ENCODE results near the gene SGCD. TPM values are rescaled to one million over a fixed set of nuclear protein-coding genes. Genes with fewer than 3 reads are reported as not detected.

Gene SGCD
- total and polyA plus RNA-seq, 2 of the 4 experiments (the other 2 are of a cell fraction): 5.8 to 10.6 TPM

DNA sequence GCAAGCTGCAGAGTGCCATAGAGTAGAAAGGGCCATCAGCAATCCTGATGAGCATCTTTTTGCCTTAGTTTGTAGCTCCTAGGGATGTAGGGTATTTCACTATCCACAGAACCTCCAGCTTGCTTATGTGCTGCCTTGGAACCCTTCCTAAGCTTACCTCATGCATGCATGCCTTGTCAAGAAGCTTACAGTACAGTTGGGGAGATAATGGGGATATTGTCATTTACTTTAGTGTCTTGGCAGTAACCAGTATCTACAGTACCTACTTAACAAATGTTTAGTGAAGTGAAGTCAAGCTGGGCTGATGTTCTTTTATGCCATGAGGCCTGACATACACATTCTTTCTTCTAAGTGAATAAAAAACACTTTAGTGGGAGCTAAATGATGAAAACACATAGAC lies 358.5 kb downstream of the SGCD start:
- ATAC-seq (ENCODE audit: low read depth) (no peak), DNase-seq (peak; percentile 38)
- H3K23ac ChIP-seq (ENCODE audit: low read depth, low read length): no peak overlapping the region
- H2AFZ ChIP-seq (replicated peaks; ENCODE audit: low read length, poor library complexity): no peak overlapping the region
- in situ Hi-C loops (cut with MboI; ENCODE audit: low sequenced_read_pairs): no loop called here
- H3K14ac ChIP-seq (replicated peaks; ENCODE audit: low read depth, low read length): no peak overlapping the region
- H3K9me1 ChIP-seq (ENCODE audit: insufficient read depth, low read length): no peaks in the 10 kb centered on the region
- H3K9me3 ChIP-seq (ENCODE audit: control insufficient read depth, insufficient read depth, low read length): no peaks in the 10 kb centered on the region
- H3K4ac ChIP-seq (ENCODE audit: low read depth, low read length): no peak overlapping the region
- no peaks in the 10 kb centered on the region for H3K27me3 ChIP-seq (ENCODE audit: control insufficient read depth, insufficient read depth, low read length)
- H3K4me1 ChIP-seq (ENCODE audit: control insufficient read depth, insufficient read depth, low read length): no peaks in the 10 kb centered on the region
- no TSS peak for BruUV-seq (replicated peaks)
- intact Hi-C loops (cut with micrococcal nuclease): no loop called here
- H3K4me2 ChIP-seq (ENCODE audit: low read depth, low read length): no peak overlapping the region
- H2BK120ac ChIP-seq (ENCODE audit: low read depth, low read length): no peak overlapping the region
- H3K56ac ChIP-seq (ENCODE audit: extremely low read depth, insufficient read depth, low read length): no peak overlapping the region
- no peak overlapping the region for H4K8ac ChIP-seq (ENCODE audit: low read depth in 2 of 2, low read length in 2 of 2)
- no peak overlapping the region for H4K5ac ChIP-seq (ENCODE audit: low read depth, low read length)
- no peak overlapping the region for H2AK9ac ChIP-seq (replicated peaks; ENCODE audit: low read depth, low read length, poor library complexity)
- no peak overlapping the region for H2BK15ac ChIP-seq (ENCODE audit: low read depth, low read length)
- H3K79me1 ChIP-seq (ENCODE audit: low read depth in 1 of 2, low read length in 2 of 2): no peaks in the 10 kb centered on the region
- H2BK20ac ChIP-seq (ENCODE audit: low read depth, low read length): no peak overlapping the region
- TF ChIP-seq BHLHE40 (IDR thresholded peaks at IDR 0.05; ENCODE audit: low read depth, low read length): no peak
- TF ChIP-seq SMC3 (IDR thresholded peaks at IDR 0.05; ENCODE audit: low read depth, low read length): no peak
- TF ChIP-seq MAFK (IDR thresholded peaks at IDR 0.05; ENCODE audit: low read depth, low read length): no peak
- no peak overlapping the region for H3K9ac ChIP-seq (ENCODE audit: low read depth, low read length)
- no peak overlapping the region for H2AK5ac ChIP-seq (ENCODE audit: low read depth, low read length)
- H3K27ac ChIP-seq (ENCODE audit: insufficient read depth, low read length): no peak overlapping the region
- H3K18ac ChIP-seq (ENCODE audit: low read depth, low read length): no peak overlapping the region
- dilution Hi-C loops (cut with HindIII; ENCODE audit: low sequenced_read_pairs, unreplicated experiment): no loop called here
- no peak overlapping the region for H4K91ac ChIP-seq (ENCODE audit: insufficient read depth, low read depth, low read length)
- CTCF ChIA-PET: no interaction called here
- H3K36me3 ChIP-seq (ENCODE audit: control insufficient read depth, insufficient read depth, low read length): no peaks in the 10 kb centered on the region
- POLR2A ChIA-PET (ENCODE audit: unreplicated experiment): no interaction called here
- H4K20me1 ChIP-seq (ENCODE audit: insufficient read depth, low read length): no peaks in the 10 kb centered on the region
- H3K4me3 ChIP-seq (ENCODE audit: insufficient read depth, low read depth, low read length): no peak overlapping the region
- no peak overlapping the region for H2BK5ac ChIP-seq (ENCODE audit: low read depth, low read length, poor library complexity, severe bottlenecking)

Measured in IMR-90 (cell line).